ENCODE data around the gene SMS.

GRCh38 chrX:21905313-21905712 is 35.2 kb upstream of the SMS start:
- TF ChIP-seq, protein P1, sequence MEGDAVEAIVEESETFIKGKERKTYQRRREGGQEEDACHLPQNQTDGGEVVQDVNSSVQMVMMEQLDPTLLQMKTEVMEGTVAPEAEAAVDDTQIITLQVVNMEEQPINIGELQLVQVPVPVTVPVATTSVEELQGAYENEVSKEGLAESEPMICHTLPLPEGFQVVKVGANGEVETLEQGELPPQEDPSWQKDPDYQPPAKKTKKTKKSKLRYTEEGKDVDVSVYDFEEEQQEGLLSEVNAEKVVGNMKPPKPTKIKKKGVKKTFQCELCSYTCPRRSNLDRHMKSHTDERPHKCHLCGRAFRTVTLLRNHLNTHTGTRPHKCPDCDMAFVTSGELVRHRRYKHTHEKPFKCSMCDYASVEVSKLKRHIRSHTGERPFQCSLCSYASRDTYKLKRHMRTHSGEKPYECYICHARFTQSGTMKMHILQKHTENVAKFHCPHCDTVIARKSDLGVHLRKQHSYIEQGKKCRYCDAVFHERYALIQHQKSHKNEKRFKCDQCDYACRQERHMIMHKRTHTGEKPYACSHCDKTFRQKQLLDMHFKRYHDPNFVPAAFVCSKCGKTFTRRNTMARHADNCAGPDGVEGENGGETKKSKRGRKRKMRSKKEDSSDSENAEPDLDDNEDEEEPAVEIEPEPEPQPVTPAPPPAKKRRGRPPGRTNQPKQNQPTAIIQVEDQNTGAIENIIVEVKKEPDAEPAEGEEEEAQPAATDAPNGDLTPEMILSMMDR (IDR thresholded peaks at IDR 0.05; ENCODE audit: low read length), result no peak
- no peak for TF ChIP-seq EZH2 (optimal IDR thresholded peaks at IDR 0.05; ENCODE audit: low read depth, low read length)
- no peak for TF ChIP-seq EZH2phosphoT487 (IDR thresholded peaks at IDR 0.05; ENCODE audit: low read length)
